K562 (cell line): ENCODE results near the gene HMOX1. TPM values are rescaled to one million over a fixed set of nuclear protein-coding genes. Genes with fewer than 3 reads are reported as not detected.

Source experiments
- ATF7 ChIP-seq: fragments of 450-650 bp; IDR thresholded peaks from 2 replicates; pipeline ENCODE4 v1.7.1; 2014; ENCODE audit warnings: mild to moderate bottlenecking, moderate library complexity
- BRF1 ChIP-seq: IDR thresholded peaks from 3 replicates; pipeline ENCODE4 v1.6.1; 2011; ENCODE audit warnings: borderline replicate concordance, mild to moderate bottlenecking; ENCODE audit not compliant: insufficient read length; ENCODE audit errors: extremely low read depth
- CBFA2T2 ChIP-seq: fragments of 450-650 bp; conservative IDR thresholded peaks from 2 replicates; pipeline ENCODE4 v1.6.1; 2017; ENCODE audit warnings: mild to moderate bottlenecking
- DACH1 ChIP-seq: fragments of 450-650 bp; IDR thresholded peaks from 2 replicates; pipeline ENCODE4 v1.6.1; 2018; ENCODE audit not compliant: partially characterized antibody
- EP400 ChIP-seq: fragments of 450-650 bp; IDR thresholded peaks from 2 replicates; pipeline ENCODE4 v1.6.1; 2017; ENCODE audit warnings: antibody characterized with exemption, mild to moderate bottlenecking, moderate library complexity
- FOXK1 ChIP-seq: sonication (generic); formaldehyde crosslinking; IDR thresholded peaks from 2 replicates; pipeline ENCODE4 v1.8.0; 2022; ENCODE audit warnings: missing genetic modification reagents, mild to moderate bottlenecking, borderline replicate concordance
- HDAC2 ChIP-seq: fragments of 450-650 bp; IDR thresholded peaks from 2 replicates; pipeline ENCODE4 v1.6.1; 2016; ENCODE audit warnings: mild to moderate bottlenecking
- MCM7 ChIP-seq, 2 experiments: fragments of 450-650 bp; IDR thresholded peaks; 2 replicates each; pipeline ENCODE4 v1.6.1; 2016 to 2018
- MTA1 ChIP-seq: fragments of 450-650 bp; IDR thresholded peaks from 2 replicates; pipeline ENCODE4 v1.6.1; 2017; ENCODE audit warnings: borderline replicate concordance
- RFX1 ChIP-seq: fragments of 450-650 bp; IDR thresholded peaks from 2 replicates; pipeline ENCODE4 v1.6.1; 2016; ENCODE audit warnings: mild to moderate bottlenecking, moderate library complexity
- TCF3 ChIP-seq: sonication (generic); formaldehyde crosslinking; IDR thresholded peaks from 2 replicates; pipeline ENCODE4 v1.4.0; 2020; ENCODE audit warnings: mild to moderate bottlenecking, missing genetic modification reagents
- ZNF239 ChIP-seq: fragments of 250-450 bp; sonication (Bioruptor Pico); IDR thresholded peaks from 2 replicates; pipeline ENCODE4 v1.4.0; 2020; ENCODE audit warnings: mild to moderate bottlenecking
- ZNF324 ChIP-seq: fragments of 250-450 bp; sonication (Bioruptor Pico); IDR thresholded peaks from 2 replicates; pipeline ENCODE4 v1.4.0; 2020; ENCODE audit warnings: mild to moderate bottlenecking
- polyA plus RNA-seq, 8 experiments: library from polyadenylated mRNA; depleted of rRNA in 4 of 8; stranded (reverse) in 5 of 8; unstranded in 3 of 8; fragments of >200 nt; fragmentation: Nextera tagmentation in 2 of 8; fragmentation: Illumina TruSeq in 1 of 8; extraction: Ambion mirVana in 2 of 8; extraction: Trizol in 1 of 8; gene quantifications; 2 replicates each; pipeline versions ENCODE4 v1.2.1 to v1.2.3, GENCODE V29; 2011 to 2014; ENCODE audit warnings: inconsistent platforms in 1 of 8, missing spikeins in 1 of 8
- total RNA-seq, 7 experiments: library from RNA; depleted of rRNA in 6 of 7; stranded (reverse); fragments of >200 nt in 6 of 7; fragmentation: Illumina TruSeq in 2 of 7; extraction: Trizol in 2 of 7; gene quantifications; 2 replicates each; pipeline versions ENCODE4 v1.2.1 to v1.2.3, GENCODE V29; 2011 to 2021; ENCODE audit warnings: low replicate concordance in 1 of 7
- TF ChIP-seq, protein P1 (sequence below), 2 experiments: fragments of 250-450 bp in 1 of 2; fragments of 450-650 bp in 1 of 2; sonication (Bioruptor Pico) in 1 of 2; IDR thresholded peaks; 2 replicates each; pipeline versions ENCODE4 v1.6.1 to v1.8.0; 2016 to 2021; ENCODE audit warnings: mild to moderate bottlenecking in 2 of 2, moderate library complexity in 2 of 2, missing compliant biosample characterization in 1 of 2, missing genetic modification characterization in 1 of 2
- TF ChIP-seq, protein P2 (sequence below): fragments of 200-600 bp; sonication (generic); IDR thresholded peaks from one replicate; pipeline ENCODE4 v1.6.1; 2012; ENCODE audit warnings: mild to moderate bottlenecking, low read depth, low read length, inconsistent platforms
- TF ChIP-seq, protein P3 (sequence below): sonication (generic); formaldehyde crosslinking; IDR thresholded peaks from 2 replicates; pipeline ENCODE4 v1.8.0; 2022; ENCODE audit warnings: missing genetic modification reagents, mild to moderate bottlenecking, moderate library complexity, borderline replicate concordance

The HMOX1 gene
- total and polyA plus RNA-seq, 9 of the 15 experiments (the other 6 are each of a cell fraction or from before 2014, with no cell fraction given) = not detected

- TF ChIP-seq TCF3 (CRISPR knock-in tag) (peak; percentile 31; the same call in 1 of the 2 replicates), HDAC2 (peak; percentile 93), FOXK1 (CRISPR knock-in tag) (no peak), MCM7 (IDR thresholded peaks at IDR 0.05) (peak in 1 of 2 experiments; percentile 94; a peak in 1 of 4 replicates), EP400 (peak; percentile 96), DACH1 (peak; percentile 67), ZNF324 (CRISPR knock-in tag) (no peak), BRF1 (no peak), RFX1 (no peak), CBFA2T2 (peak; percentile 64), MTA1 (peak; percentile 81), ZNF239 (CRISPR knock-in tag) (peak; percentile 37; the same call in 1 of the 2 replicates), ATF7 (peak; percentile 88)
- TF ChIP-seq, protein P1, sequence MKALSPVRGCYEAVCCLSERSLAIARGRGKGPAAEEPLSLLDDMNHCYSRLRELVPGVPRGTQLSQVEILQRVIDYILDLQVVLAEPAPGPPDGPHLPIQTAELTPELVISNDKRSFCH (CRISPR knock-in tag; IDR thresholded peaks at IDR 0.05) = no peak
- TF ChIP-seq, protein P1 (tag; IDR thresholded peaks at IDR 0.05) = peak; percentile 64; the same call in 1 of the 2 replicates
- TF ChIP-seq, protein P2, sequence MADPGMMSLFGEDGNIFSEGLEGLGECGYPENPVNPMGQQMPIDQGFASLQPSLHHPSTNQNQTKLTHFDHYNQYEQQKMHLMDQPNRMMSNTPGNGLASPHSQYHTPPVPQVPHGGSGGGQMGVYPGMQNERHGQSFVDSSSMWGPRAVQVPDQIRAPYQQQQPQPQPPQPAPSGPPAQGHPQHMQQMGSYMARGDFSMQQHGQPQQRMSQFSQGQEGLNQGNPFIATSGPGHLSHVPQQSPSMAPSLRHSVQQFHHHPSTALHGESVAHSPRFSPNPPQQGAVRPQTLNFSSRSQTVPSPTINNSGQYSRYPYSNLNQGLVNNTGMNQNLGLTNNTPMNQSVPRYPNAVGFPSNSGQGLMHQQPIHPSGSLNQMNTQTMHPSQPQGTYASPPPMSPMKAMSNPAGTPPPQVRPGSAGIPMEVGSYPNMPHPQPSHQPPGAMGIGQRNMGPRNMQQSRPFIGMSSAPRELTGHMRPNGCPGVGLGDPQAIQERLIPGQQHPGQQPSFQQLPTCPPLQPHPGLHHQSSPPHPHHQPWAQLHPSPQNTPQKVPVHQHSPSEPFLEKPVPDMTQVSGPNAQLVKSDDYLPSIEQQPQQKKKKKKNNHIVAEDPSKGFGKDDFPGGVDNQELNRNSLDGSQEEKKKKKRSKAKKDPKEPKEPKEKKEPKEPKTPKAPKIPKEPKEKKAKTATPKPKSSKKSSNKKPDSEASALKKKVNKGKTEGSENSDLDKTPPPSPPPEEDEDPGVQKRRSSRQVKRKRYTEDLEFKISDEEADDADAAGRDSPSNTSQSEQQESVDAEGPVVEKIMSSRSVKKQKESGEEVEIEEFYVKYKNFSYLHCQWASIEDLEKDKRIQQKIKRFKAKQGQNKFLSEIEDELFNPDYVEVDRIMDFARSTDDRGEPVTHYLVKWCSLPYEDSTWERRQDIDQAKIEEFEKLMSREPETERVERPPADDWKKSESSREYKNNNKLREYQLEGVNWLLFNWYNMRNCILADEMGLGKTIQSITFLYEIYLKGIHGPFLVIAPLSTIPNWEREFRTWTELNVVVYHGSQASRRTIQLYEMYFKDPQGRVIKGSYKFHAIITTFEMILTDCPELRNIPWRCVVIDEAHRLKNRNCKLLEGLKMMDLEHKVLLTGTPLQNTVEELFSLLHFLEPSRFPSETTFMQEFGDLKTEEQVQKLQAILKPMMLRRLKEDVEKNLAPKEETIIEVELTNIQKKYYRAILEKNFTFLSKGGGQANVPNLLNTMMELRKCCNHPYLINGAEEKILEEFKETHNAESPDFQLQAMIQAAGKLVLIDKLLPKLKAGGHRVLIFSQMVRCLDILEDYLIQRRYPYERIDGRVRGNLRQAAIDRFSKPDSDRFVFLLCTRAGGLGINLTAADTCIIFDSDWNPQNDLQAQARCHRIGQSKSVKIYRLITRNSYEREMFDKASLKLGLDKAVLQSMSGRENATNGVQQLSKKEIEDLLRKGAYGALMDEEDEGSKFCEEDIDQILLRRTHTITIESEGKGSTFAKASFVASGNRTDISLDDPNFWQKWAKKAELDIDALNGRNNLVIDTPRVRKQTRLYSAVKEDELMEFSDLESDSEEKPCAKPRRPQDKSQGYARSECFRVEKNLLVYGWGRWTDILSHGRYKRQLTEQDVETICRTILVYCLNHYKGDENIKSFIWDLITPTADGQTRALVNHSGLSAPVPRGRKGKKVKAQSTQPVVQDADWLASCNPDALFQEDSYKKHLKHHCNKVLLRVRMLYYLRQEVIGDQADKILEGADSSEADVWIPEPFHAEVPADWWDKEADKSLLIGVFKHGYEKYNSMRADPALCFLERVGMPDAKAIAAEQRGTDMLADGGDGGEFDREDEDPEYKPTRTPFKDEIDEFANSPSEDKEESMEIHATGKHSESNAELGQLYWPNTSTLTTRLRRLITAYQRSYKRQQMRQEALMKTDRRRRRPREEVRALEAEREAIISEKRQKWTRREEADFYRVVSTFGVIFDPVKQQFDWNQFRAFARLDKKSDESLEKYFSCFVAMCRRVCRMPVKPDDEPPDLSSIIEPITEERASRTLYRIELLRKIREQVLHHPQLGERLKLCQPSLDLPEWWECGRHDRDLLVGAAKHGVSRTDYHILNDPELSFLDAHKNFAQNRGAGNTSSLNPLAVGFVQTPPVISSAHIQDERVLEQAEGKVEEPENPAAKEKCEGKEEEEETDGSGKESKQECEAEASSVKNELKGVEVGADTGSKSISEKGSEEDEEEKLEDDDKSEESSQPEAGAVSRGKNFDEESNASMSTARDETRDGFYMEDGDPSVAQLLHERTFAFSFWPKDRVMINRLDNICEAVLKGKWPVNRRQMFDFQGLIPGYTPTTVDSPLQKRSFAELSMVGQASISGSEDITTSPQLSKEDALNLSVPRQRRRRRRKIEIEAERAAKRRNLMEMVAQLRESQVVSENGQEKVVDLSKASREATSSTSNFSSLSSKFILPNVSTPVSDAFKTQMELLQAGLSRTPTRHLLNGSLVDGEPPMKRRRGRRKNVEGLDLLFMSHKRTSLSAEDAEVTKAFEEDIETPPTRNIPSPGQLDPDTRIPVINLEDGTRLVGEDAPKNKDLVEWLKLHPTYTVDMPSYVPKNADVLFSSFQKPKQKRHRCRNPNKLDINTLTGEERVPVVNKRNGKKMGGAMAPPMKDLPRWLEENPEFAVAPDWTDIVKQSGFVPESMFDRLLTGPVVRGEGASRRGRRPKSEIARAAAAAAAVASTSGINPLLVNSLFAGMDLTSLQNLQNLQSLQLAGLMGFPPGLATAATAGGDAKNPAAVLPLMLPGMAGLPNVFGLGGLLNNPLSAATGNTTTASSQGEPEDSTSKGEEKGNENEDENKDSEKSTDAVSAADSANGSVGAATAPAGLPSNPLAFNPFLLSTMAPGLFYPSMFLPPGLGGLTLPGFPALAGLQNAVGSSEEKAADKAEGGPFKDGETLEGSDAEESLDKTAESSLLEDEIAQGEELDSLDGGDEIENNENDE = no peak
- TF ChIP-seq, protein P3, sequence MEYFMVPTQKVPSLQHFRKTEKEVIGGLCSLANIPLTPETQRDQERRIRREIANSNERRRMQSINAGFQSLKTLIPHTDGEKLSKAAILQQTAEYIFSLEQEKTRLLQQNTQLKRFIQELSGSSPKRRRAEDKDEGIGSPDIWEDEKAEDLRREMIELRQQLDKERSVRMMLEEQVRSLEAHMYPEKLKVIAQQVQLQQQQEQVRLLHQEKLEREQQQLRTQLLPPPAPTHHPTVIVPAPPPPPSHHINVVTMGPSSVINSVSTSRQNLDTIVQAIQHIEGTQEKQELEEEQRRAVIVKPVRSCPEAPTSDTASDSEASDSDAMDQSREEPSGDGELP (CRISPR knock-in tag) = peak; percentile 94
These were observed 4.0 kb upstream of the HMOX1 start (continued) for GRCh38 chr22:35376728-35377472.
